HG03520 (cell line): ENCODE results near the gene CAMTA1.

Experiments
- ATAC-seq: cut with Tn5 transposase; IDR thresholded peaks from one replicate; pipeline ENCODE4 v1.9.1; 2021; ENCODE audit warnings: mild to moderate bottlenecking, moderate library complexity; ENCODE audit not compliant: unreplicated experiment

The CAMTA1 gene

GRCh38 chr1:7555391-7556185 lies 770.3 kb downstream of the CAMTA1 start:
- no peak for ATAC-seq

DNA sequence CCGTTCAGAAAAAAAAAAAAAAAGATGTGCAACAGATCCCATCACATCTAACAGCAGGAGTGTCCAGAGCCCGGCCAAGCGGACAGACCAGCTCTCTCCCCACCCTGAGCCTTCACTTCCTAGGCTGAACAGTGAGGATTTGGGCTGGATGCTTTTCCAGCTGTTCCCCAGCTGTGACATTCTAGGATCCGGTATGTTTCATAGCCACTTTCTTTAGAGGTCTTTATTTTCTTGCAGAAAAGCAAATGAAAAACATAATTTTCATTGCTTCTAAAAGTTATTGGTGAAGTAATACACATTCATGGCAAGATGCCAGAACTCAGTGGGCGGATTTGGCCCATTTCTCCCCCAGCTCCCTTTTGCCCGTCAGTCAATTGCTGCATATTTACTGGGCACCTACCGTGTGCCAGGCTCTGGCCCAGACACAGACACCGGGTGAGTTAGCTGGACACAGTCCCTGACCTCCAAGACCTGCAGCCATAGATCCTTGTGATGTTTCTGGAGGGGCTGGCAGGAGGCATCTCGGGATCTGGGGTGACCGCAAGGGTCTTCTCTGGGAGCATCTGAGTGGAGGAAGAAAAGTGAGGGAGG lies 772.1 kb downstream of the CAMTA1 start:
- ATAC-seq: no peak

DNA sequence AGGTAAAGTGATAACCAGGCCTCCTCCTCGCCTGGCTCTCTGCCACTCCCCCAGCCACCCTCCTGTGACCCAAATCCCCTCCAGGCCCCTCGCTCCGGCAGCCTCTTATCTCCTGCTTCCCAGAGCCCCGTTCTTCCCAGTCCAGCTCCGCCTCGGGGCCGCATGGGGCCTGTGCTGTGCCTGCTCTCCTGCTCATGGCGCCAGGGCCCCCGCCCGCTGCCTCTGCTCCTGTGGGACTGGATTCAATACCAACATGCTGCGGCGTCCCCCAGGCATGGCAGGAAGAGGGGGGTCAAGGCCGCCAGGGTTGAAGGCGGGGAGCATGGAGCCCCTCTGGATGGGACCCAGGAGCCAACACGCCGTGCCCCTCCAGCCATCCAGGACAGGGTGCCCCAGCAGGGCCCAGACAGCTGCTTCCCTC lies 772.8 kb downstream of the CAMTA1 start:
- no peak for ATAC-seq

DNA sequence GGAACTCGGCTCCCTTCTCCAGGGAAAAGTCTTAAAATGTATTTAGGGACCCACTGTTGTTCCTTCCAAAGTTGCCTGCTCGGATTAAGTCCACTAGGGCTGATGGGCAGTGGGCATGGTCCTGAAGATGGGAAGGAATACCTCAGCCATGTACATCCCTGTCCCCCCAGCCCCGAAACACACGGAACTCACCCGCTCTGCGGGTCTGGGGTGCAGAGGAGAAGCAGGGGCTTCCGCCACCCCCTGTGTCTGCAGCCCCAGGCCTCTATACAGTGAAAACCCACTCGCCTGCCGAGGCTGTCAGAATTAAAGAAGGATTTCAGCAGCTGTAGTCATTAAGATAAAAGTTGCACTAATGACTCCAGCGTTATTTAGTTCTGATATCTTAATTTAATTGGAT lies 773.2 kb downstream of the CAMTA1 start:
- no peak for ATAC-seq

DNA sequence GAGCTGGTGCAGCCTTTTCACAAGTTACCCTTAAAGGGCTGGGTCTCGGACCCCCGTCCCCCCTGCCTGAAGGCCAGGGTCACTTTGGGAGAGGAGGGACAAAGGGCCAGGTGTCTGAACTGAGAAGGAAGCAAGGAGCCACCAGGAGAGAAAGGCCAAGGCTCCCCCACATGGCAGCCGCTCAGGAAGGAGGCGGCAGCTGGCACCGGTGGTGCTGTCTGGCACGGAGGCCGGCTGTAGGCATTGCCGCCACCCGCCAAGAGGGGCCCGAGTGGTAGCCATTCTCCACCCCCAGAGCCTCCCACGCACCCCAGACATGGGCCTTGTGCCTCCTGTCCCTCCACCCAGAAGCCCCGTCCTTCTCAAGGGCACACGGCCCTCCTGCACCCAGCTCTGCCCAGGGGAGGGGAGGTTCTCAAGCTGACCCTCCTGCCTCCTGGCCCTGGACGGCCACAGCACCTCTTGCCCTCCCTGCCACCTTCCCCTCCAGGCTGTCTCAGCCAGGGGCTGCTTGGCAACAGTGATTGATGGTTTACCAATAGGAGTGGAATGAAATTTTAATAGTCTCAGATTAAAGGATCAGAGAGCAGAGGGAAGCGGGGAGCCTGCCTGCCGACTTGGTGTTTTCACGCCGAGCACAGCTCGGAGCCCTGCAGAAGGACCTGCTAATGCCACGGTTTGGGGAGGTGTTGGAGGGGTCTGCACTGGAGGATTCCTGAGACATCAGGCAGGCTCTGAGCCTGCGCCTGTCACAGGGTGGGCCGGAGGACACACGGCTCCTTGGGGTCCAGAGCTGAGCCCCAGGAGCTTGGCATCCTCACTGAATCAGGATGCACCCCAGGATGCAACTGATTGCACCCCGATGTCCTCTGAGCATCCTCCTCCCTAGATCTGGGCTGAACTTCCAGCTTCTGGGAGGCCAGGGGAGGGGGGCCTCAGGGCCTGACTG lies 773.9 kb downstream of the CAMTA1 start:
- ATAC-seq: no peak

- ATAC-seq: no peak
Observed at GRCh38 chr1:7560128-7560527, 774.9 kb downstream of the CAMTA1 start.

- no peak for ATAC-seq
Observed at GRCh38 chr1:7560601-7561181, 775.4 kb downstream of the CAMTA1 start.

GRCh38 chr1:7561331-7561921 lies 776.2 kb downstream of the CAMTA1 start:
- ATAC-seq: no peak

DNA sequence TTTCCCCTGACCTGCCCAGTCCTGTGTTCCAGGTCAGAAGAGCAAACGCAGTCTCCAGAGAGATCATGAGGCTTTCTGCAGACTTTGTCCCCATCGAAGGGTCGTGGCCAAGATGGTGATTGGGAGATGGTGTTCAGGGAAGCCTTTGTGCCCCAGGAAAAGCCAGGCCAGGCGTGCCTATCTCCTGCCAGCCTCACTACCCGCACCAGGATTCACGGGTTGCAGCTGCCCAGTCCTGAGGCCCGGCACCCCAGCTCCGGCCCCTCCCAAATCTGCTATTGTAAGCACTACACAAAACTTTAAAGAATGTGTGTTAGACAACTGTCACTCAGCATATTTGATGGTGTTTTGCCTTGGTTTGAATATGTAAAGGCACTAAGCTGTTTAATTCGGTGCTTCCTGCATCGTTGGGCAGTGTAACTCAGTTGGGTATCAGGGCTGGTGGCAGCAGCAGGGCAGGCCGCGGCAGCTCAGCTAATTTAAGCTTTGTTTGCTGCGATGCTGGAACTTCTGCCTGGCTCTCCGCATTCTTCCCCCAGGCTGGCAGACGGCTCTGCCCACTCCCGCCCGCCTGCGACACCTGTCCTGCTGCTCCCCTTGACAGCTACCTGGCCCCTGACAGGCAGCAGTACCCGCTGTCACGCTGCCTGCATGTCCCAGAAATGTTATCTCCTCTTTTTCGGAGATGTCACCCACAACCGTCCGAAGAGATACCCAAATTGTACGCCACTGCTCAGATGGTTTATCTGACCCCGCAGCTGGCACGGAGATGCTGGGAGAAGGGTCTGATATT lies 776.9 kb downstream of the CAMTA1 start:
- ATAC-seq: no peak

DNA sequence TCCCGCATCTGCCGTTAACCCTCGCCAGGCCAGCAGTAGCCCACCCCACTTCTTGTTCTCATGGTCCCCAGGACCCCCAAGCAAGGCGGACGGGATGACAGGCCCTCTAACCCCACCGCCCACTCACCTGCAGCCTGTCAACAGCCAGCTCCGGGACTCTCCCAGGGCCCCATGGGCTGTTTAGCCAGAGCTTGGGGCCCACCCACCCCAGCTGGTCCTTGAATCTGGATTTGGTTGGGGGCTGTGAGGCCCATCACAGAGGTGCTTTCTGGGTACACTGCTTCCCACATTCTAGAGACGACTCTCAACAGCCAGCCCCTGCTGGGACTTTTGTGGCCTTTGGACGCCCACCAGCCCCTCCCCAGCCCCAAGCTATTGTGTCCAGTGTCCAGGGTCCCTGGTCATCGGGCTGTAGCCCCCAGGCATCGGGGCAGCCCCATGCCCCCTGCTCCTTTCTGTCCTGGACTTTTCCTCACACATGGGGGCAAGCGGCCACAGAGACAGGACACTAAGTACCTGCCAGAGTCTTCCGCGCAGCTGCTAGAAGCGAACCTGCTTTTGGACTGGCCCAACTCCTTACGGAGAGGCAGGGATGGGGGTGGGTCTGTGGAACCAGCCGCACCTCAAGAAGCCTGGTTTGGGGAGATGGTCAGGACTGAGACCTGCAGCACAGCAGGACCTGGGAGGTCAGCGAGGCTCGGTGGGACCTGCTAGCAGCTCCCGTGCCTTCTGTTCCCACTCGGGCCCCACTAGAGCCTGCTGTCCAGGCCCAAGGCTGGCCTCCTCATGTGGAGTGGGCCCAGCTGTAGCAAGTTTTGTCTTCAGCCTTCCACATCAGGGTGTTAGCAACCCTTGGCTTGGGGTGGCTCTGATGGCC lies 777.7 kb downstream of the CAMTA1 start:
- ATAC-seq: no peak

GRCh38 chr1:7564137-7564536 lies 778.9 kb downstream of the CAMTA1 start:
- ATAC-seq: no peak

- no peak for ATAC-seq
Observed at GRCh38 chr1:7565099-7565750, 780.0 kb downstream of the CAMTA1 start.

DNA sequence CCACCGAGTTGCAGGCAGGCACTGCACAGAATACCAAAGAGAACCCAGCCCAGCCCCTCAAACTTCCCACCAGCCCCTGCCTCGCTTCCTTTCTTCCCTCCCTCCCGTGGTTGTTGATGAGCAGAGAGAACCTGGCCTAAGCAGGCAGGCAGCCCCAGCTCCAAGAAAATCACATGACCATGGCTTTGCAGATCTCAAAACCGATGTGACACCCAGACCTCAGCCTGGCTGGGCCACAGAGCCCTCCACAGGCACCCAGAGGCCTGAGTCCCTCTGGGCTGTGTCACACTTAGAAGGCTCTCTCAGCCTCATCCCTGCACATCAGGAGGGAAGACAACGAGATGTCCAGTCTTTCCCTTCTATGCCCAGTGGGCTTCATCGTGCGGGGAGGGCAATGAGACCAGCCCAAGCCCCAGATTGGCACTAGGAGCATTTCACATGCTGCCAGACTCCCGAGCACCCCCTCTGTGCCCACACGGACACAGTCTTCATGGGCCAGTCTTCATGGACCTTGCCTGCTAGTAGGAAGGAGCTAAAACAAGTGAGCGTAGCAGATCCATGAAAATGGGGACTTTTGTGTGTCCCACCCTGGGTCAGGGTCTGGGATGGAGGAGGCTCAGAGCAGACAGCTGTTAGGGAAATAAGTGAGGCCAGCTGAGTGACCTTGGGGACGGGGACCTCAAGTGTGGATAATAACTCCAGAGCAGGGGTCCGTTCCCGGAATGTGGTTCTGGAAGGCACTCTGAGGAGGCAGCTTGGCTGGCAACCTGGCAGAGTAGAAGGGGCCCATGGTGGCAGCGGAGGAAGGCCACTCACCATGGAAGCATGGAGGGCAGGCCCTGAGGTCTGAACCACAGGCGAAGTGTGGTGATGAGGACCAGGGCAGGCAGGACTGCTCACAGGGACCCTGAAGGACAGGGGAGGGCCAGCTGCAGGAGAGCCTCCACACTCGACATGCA lies 781.4 kb downstream of the CAMTA1 start:
- no peak for ATAC-seq

- no peak for ATAC-seq
Observed at GRCh38 chr1:7567376-7567775, 782.1 kb downstream of the CAMTA1 start.

DNA sequence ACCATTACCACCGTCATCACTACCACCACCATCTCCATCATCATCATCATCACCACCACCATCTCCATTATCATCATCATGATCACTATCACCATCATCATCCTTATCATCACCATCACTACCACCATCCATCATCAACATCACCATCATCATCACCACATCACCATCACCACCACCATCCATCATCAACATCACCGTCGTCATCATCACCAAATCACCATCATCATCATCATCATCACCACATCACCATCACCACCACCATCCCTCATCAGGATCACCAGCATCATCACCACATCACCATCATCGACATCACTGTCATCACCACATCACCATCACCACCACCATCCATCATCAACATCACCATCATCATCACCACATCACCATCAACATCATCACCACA lies 782.8 kb downstream of the CAMTA1 start:
- no peak for ATAC-seq

GRCh38 chr1:7568901-7569524 lies 783.8 kb downstream of the CAMTA1 start:
- ATAC-seq: no peak

GRCh38 chr1:7570311-7570710 lies 785.1 kb downstream of the CAMTA1 start:
- ATAC-seq: no peak
